ENCODE results near the gene FOXL2NB.

GRCh38 chr3:138908846-138909245 is 38.2 kb upstream of the FOXL2NB start:
- TF ChIP-seq CTCF (IDR thresholded peaks at IDR 0.05), result no peak
- no peak for TF ChIP-seq ZFX (IDR thresholded peaks at IDR 0.05; ENCODE audit: borderline replicate concordance)

Measured in 22Rv1 (cell line).